DOHH2 (cell line): ENCODE data around the gene CTNNA2.

ENCODE experiments used
- EZH2phosphoT487 ChIP-seq: fragments of 200-600 bp; sonication (generic); IDR thresholded peaks from 2 replicates; pipeline ENCODE4 v1.6.1; 2017; ENCODE audit warnings: borderline replicate concordance, mild to moderate bottlenecking, antibody characterized with exemption, low read length, moderate library complexity, mixed read lengths
- TF ChIP-seq, protein P1 (sequence below): fragments of 200-600 bp; sonication (generic); IDR thresholded peaks from one replicate; pipeline ENCODE4 v1.5.1; 2014; ENCODE audit warnings: antibody characterized with exemption, mild to moderate bottlenecking, low read depth, low read length; ENCODE audit not compliant: poor library complexity, severe bottlenecking

- TF ChIP-seq, protein P1, sequence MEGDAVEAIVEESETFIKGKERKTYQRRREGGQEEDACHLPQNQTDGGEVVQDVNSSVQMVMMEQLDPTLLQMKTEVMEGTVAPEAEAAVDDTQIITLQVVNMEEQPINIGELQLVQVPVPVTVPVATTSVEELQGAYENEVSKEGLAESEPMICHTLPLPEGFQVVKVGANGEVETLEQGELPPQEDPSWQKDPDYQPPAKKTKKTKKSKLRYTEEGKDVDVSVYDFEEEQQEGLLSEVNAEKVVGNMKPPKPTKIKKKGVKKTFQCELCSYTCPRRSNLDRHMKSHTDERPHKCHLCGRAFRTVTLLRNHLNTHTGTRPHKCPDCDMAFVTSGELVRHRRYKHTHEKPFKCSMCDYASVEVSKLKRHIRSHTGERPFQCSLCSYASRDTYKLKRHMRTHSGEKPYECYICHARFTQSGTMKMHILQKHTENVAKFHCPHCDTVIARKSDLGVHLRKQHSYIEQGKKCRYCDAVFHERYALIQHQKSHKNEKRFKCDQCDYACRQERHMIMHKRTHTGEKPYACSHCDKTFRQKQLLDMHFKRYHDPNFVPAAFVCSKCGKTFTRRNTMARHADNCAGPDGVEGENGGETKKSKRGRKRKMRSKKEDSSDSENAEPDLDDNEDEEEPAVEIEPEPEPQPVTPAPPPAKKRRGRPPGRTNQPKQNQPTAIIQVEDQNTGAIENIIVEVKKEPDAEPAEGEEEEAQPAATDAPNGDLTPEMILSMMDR = no peak
- TF ChIP-seq EZH2phosphoT487 = no peak
Measured at GRCh38 chr2:80291656-80292055, 778.8 kb downstream of the CTNNA2 start.
